Activated naive CD4-positive, alpha-beta T cell treated with anti-CD3 and anti-CD28 coated beads, Interleukin-2, amount 10 ng/mL, durations not matched to agents 5 hours and 36 hours (primary cell): ENCODE data around the gene TAS2R10. TPM values are rescaled to one million over a fixed set of nuclear protein-coding genes. Genes with fewer than 3 reads are reported as not detected.

Source experiments
- total RNA-seq, 2 experiments: library from RNA; stranded (reverse); gene quantifications; one replicate each; pipeline ENCODE4 v1.2.3, GENCODE V29; 2021

The TAS2R10 gene
- under 1 TPM; 0.25 to 0.36 TPM for total RNA-seq

DNA sequence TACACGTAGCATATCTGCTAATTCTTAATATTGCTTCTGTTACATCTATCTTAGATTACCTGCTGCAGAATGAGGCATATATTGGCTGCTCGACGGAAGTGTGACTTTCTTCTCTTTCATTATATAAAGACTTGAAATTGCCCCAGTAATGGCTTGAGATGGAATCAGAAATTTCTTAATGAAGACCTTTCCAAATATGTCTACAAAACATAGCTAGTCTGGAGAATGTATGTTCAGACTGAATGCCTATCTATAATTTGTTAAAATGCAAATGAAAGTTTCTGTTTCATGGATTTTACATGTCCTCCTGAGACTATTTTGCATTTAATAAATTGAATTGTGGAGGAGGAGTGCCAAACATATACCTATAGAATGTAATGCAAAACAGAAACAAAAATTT lies at the start of gene TAS2R10:
Gene TAS2R10 (minus strand): TSS at position 101 of the 400 bp plus-strand sequence. CDS start 89 bp downstream, at position 12.

GRCh38 chr12:10849425-10849878 lies 23.3 kb upstream of the TAS2R10 start, which contains the start of gene PRR4:
PRR4 (minus strand) TSS chr12:10849475; CDS start chr12:10849437, 38 bp downstream.

DNA sequence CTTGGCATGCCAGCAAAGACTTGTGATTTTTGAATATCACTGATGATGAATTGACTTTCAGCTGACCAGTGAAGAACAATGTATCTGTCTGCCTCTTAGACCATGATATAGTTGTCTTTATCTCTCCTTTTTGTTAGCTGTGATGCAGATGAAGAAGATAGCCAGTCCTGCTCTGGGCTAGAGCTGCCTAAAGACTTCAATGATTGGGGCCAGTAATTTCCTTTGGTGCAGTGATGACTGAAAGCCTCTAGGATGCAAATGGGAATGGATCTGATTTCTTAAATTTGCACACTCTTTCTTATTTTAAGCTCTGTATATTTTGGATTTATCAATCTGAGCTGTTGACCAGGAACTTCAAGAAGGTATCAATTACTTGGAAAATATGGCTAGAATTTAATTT lies 16.1 kb downstream of the TAS2R10 start, which contains the start of gene TAS2R9:
Gene TAS2R9 (minus strand): TSS at position 101 of the 400 bp plus-strand sequence. CDS start 93 bp downstream, at position 8.

DNA sequence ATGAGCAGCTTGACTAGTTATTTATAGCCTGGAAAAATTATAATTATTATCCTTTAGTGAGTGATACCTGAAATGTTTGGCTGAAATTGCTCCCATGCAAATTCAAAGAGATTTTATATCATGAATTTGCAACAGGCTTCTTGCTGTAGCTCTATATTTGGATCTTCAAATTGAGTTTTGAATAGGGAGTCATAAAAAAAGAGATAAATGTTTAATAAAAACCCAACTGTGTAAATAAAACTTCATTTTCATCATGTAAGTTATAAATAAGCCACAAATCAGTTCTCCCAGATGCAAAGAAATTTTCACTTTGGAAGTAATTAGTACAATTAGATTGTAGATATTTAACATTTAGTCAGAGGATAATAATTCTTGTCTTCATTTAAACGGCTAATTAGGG lies 19.0 kb downstream of the TAS2R10 start, which contains the start of gene TAS2R8:
Gene TAS2R8 (minus strand): TSS at position 101 of the 400 bp plus-strand sequence. CDS start 306 bp downstream, outside the sequence.

DNA sequence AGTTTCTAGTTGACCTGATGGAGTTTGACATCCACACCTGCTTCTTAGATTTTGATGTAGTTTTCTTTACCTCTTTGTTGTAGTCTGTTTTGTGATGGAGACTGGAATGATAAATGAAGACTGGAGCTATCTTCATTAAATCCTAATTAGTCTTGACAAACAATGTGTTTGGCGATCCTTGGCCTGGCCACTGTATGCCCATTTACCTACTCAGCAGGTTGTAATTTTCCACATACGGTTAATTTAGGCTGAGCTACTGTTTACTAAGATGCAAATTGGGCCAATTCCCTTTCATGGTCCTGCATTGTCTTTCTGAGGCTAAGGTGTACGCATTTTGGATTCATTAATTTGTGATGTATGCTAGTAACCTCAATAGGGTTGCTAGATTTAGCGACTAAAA lies 23.6 kb downstream of the TAS2R10 start, which contains the start of gene TAS2R7:
Gene TAS2R7 (minus strand): TSS at position 41 of the 400 bp plus-strand sequence. CDS start 57 bp downstream, outside the sequence.

Other genes starting within 250 kb of the TAS2R10 start
- 10 to 100 TPM; 29.7 to 35.7 TPM for gene MAGOHB, start 212.7 kb downstream of the TAS2R10 start, total RNA-seq
- under 1 TPM; 0.34 to 0.68 TPM for gene STYK1, start 152.3 kb downstream of the TAS2R10 start, total RNA-seq
- 10 to 100 TPM; 39.7 to 41.8 TPM for gene YBX3, start 103.0 kb downstream of the TAS2R10 start, total RNA-seq
- not detected for gene TAS2R7, start 23.7 kb downstream of the TAS2R10 start, total RNA-seq
- gene TAS2R8, start 19.1 kb downstream of the TAS2R10 start, total RNA-seq = not detected
- gene TAS2R9, start 16.2 kb downstream of the TAS2R10 start, total RNA-seq = not detected
- 1 to 10 TPM; 1.5 to 1.8 TPM for gene PRR4, start 23.1 kb upstream of the TAS2R10 start, total RNA-seq
- gene PRH1, start 57.9 kb upstream of the TAS2R10 start, total RNA-seq = 10 to 100 TPM; 11.3 to 11.5 TPM
- 1 to 10 TPM in 1 of 2 experiments, under 1 TPM in 1; 0.48 to 1.0 TPM for gene TAS2R13, start 83.2 kb upstream of the TAS2R10 start, total RNA-seq
- gene PRH2, start 102.9 kb upstream of the TAS2R10 start, total RNA-seq = not detected
- 1 to 10 TPM; 1.6 TPM for gene TAS2R14, start 112.9 kb upstream of the TAS2R10 start, total RNA-seq
- gene TAS2R50, start 160.6 kb upstream of the TAS2R10 start, total RNA-seq = 1 to 10 TPM in 1 of 2 experiments, under 1 TPM in 1; 0.55 to 1.2 TPM
- gene TAS2R20, start 171.9 kb upstream of the TAS2R10 start, total RNA-seq = 1 to 10 TPM in 1 of 2 experiments, under 1 TPM in 1; 0.86 to 1.4 TPM
- 1 to 10 TPM; 2.2 to 2.5 TPM for gene TAS2R19, start 196.3 kb upstream of the TAS2R10 start, total RNA-seq
- 1 to 10 TPM; 2.4 to 3.4 TPM for gene TAS2R31, start 205.0 kb upstream of the TAS2R10 start, total RNA-seq
- gene TAS2R46, start 235.9 kb upstream of the TAS2R10 start, total RNA-seq = 1 to 10 TPM in 1 of 2 experiments, under 1 TPM in 1; 0.94 to 1.2 TPM